ENCODE data around the gene EVI5L. TPM values are rescaled to one million over a fixed set of nuclear protein-coding genes. Genes with fewer than 3 reads are reported as not detected.
A peak's percentile ranks its signal among the peaks of the same experiment; 100 is the strongest.

The EVI5L gene
- total and polyA plus RNA-seq, 2 of the 4 experiments (the other 2 are of a cell fraction) = 12.7 to 14.6 TPM

- Histone ChIP-seq H3K4me2 (ENCODE audit: low read depth, low read length) (peak overlapping the region; percentile 72), H3K27me3 (ENCODE audit: control insufficient read depth, insufficient read depth, low read length) (peaks cover 6% of the 10 kb centered on the region; the same call in 1 of the 2 replicates), H3K56ac (ENCODE audit: extremely low read depth, insufficient read depth, low read length) (no peak overlapping the region), H3K4ac (ENCODE audit: low read depth, low read length) (no peak overlapping the region), H3K36me3 (ENCODE audit: control insufficient read depth, insufficient read depth, low read length) (peaks cover 2% of the 10 kb centered on the region; the same call in 1 of the 2 replicates), H2BK15ac (ENCODE audit: low read depth, low read length) (no peak overlapping the region), H3K9me3 (ENCODE audit: control insufficient read depth, insufficient read depth, low read length) (no peaks in the 10 kb centered on the region), H4K8ac (ENCODE audit: low read depth in 2 of 2, low read length in 2 of 2) (no peak overlapping the region), H2BK20ac (ENCODE audit: low read depth, low read length) (no peak overlapping the region), H3K4me1 (ENCODE audit: control insufficient read depth, insufficient read depth, low read length) (peaks cover 3% of the 10 kb centered on the region; the same call in 1 of the 2 replicates), H2AFZ (replicated peaks; ENCODE audit: low read length, poor library complexity) (peak overlapping the region; percentile 80), H4K91ac (ENCODE audit: insufficient read depth, low read depth, low read length) (no peak overlapping the region), H3K9me1 (ENCODE audit: insufficient read depth, low read length) (no peaks in the 10 kb centered on the region), H3K4me3 (ENCODE audit: insufficient read depth, low read depth, low read length) (peak overlapping the region; percentile 21; the same call in 1 of the 2 replicates), H3K27ac (ENCODE audit: insufficient read depth, low read length) (no peak overlapping the region), H3K79me1 (ENCODE audit: low read depth in 1 of 2, low read length in 2 of 2) (no peaks in the 10 kb centered on the region), H3K18ac (ENCODE audit: low read depth, low read length) (no peak overlapping the region), H4K5ac (ENCODE audit: low read depth, low read length) (no peak overlapping the region), H4K20me1 (ENCODE audit: insufficient read depth, low read length) (0 out of 2 replicates have a peak, but pooled peaks cover 7% of the 10 kb centered on the region), H2AK5ac (ENCODE audit: low read depth, low read length) (no peak overlapping the region), H2BK5ac (ENCODE audit: low read depth, low read length, poor library complexity, severe bottlenecking) (no peak overlapping the region), H3K23ac (ENCODE audit: low read depth, low read length) (no peak overlapping the region), H2AK9ac (replicated peaks; ENCODE audit: low read depth, low read length, poor library complexity) (peak overlapping the region; percentile 84), H3K9ac (ENCODE audit: low read depth, low read length) (no peak overlapping the region), H3K14ac (replicated peaks; ENCODE audit: low read depth, low read length) (no peak overlapping the region), H2BK120ac (ENCODE audit: low read depth, low read length) (no peak overlapping the region)
- dilution Hi-C loops (cut with HindIII; ENCODE audit: low sequenced_read_pairs, unreplicated experiment) = no loop called here
- ChIA-PET POLR2A (ENCODE audit: unreplicated experiment) (no interaction called here), CTCF (interaction anchor here (0.5 to 0.9 kb wide), 2 partner anchors 10 to 206 kb away, joined by 3 to 7 read pairs; no protein-coding TSS in a partner anchor)
- WGBS, 2 experiments (ENCODE audit: extremely low coverage in 2 of 2, insufficient read length in 1 of 2) = 9% methylated on average over 15 of the region's 67 CpGs; no CpG with 5 or more reads in 1 of the 2 experiments
- TF ChIP-seq MAZ (IDR thresholded peaks at IDR 0.05; ENCODE audit: borderline replicate concordance, low read depth, low read length) (no peak), NFE2L2 (IDR thresholded peaks at IDR 0.05; ENCODE audit: low read depth, low read length) (no peak), RCOR1 (IDR thresholded peaks at IDR 0.05; ENCODE audit: insufficient replicate concordance, low read length) (no peak), MAFK (IDR thresholded peaks at IDR 0.05; ENCODE audit: low read depth, low read length) (no peak), POLR2A (IDR thresholded peaks at IDR 0.05; ENCODE audit: low read depth, low read length) (no peak), BHLHE40 (IDR thresholded peaks at IDR 0.05; ENCODE audit: low read depth, low read length) (no peak), SMC3 (IDR thresholded peaks at IDR 0.05; ENCODE audit: low read depth, low read length) (no peak), CEBPB (IDR thresholded peaks at IDR 0.05; ENCODE audit: low read depth, low read length) (no peak), CTCF (conservative IDR thresholded peaks at IDR 0.05; ENCODE audit: low read depth, low read length) (no peak), FOS (IDR thresholded peaks at IDR 0.05; ENCODE audit: low read depth, low read length) (no peak), RFX5 (IDR thresholded peaks at IDR 0.05; ENCODE audit: low read depth, low read length) (no peak), ELK1 (IDR thresholded peaks at IDR 0.05; ENCODE audit: borderline replicate concordance, low read depth, low read length) (no peak), RAD21 (IDR thresholded peaks at IDR 0.05; ENCODE audit: low read length) (no peak), MXI1 (IDR thresholded peaks at IDR 0.05; ENCODE audit: borderline replicate concordance, low read depth, low read length) (no peak), USF2 (IDR thresholded peaks at IDR 0.05; ENCODE audit: low read depth, low read length) (no peak)
- DNase-seq (peak; percentile 34), ATAC-seq (ENCODE audit: low read depth) (peak; percentile 81)
- in situ Hi-C loops (cut with MboI; ENCODE audit: low sequenced_read_pairs) = no loop called here
- BruUV-seq (replicated peaks) = no TSS peak
- intact Hi-C loops (cut with micrococcal nuclease) = no loop called here
These were observed 32.5 kb downstream of the EVI5L start for GRCh38 chr19:7862413-7862951.
